GM23248 (cell line): Measurements from ENCODE around the gene TTC28.

Experiments
- EZH2 ChIP-seq: fragments of 200-600 bp; sonication (generic); IDR thresholded peaks from 2 replicates; pipeline ENCODE4 v1.6.1; 2018; ENCODE audit warnings: antibody characterized with exemption, mild to moderate bottlenecking; ENCODE audit not compliant: insufficient read depth, poor library complexity, severe bottlenecking
- EZH2phosphoT487 ChIP-seq: fragments of 200-600 bp; sonication (generic); IDR thresholded peaks from 2 replicates; pipeline ENCODE4 v1.6.1; 2018; ENCODE audit warnings: antibody characterized with exemption, moderate library complexity, mild to moderate bottlenecking, low read depth; ENCODE audit not compliant: insufficient read depth

- TF ChIP-seq EZH2 (no peak), EZH2phosphoT487 (no peak)
Observed at GRCh38 chr22:28608546-28608945, 71.1 kb downstream of the TTC28 start.
